ENCODE results near the gene TIMM21.

DNA sequence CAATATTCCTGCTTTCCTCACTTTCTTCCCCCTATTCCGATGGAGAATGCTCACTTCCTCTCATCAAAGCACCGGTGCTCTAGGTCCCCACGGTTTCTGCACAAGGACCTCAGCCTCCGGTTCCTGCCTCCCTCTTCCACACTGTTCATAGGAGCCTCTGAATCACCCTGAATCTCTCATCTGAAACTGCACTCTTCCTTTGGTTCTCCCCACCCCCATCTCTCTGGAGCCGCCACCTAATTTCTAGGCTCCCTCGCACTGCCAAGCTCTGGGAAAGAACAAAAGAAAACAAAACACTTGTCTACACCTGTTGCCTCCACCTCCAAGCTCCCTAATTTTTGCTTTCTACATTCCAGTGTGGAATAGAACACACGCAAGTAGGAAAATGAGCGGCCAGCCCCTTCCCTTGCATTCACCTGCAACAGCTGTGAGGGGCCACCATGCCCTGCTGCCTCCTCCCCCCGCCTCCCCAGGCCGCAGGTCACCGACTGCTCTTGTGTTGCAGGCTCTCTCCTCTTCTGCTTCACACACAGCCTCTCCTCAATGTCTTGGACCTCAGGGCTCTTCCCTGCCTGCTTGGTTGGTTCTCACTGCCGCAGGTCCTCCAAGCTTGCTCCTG lies 10.3 kb upstream of the TIMM21 start:
- TF ChIP-seq NR2C2 (CRISPR knock-in tag; IDR thresholded peaks at IDR 0.05) (no peak), NR2C2 (tag; IDR thresholded peaks at IDR 0.05) (no peak), HDAC2 (IDR thresholded peaks at IDR 0.05) (no peak)

Data from K562 (cell line).